SK-N-SH (cell line): ENCODE measurements around the gene PRKN. TPM values are rescaled to one million over a fixed set of nuclear protein-coding genes. Genes with fewer than 3 reads are reported as not detected.

Source experiments
- CTCF ChIA-PET: fragments of 300-600, 350-600 bp; formaldehyde crosslinking; extraction: SDS; loops from one replicate; lab custom pipeline; 2021; lab: Yijun Ruan, JAX
- POLR2A ChIA-PET: fragments of 350-600 bp; sonication (Branson Sonifier 250); formaldehyde crosslinking; extraction: SDS; loops from one replicate; lab custom pipeline; 2020; ENCODE audit warnings: antibody characterized with exemption, inconsistent platforms; lab: Yijun Ruan, JAX
- DNase-seq: peaks from one replicate; pipeline ENCODE4 v3.0.0; 2012
- H2AFZ ChIP-seq: fragments of 200-600 bp; sonication (generic); 2 replicates; pipeline ENCODE4 v1.8.1; 2016; ENCODE audit warnings: antibody characterized with exemption, mild to moderate bottlenecking, low read depth
- H3F3A ChIP-seq: fragments of 200-600 bp; sonication (generic); replicated peaks from 2 replicates; pipeline ENCODE3; 2016; ENCODE audit warnings: antibody characterized with exemption, mild to moderate bottlenecking; ENCODE audit not compliant: insufficient read depth
- H3K27ac ChIP-seq, 2 experiments: fragments of 200-500 bp in 1 of 2; fragments of 200-600 bp in 1 of 2; sonication (Bioruptor generic) in 1 of 2; sonication (generic), shearing (Covaris generic) in 1 of 2; 2 replicates each; pipeline versions ENCODE4 v1.5.1 to v1.6.1; 2014 to 2016; ENCODE audit warnings: low read depth in 2 of 2, inconsistent platforms in 1 of 2, low read length in 1 of 2, mild to moderate bottlenecking in 1 of 2, mixed read lengths in 1 of 2
- H3K27me3 ChIP-seq: fragments of 200-600 bp; sonication (generic), shearing (Covaris generic); 2 replicates; pipeline ENCODE4 v1.6.1; 2016; ENCODE audit warnings: mixed run types; ENCODE audit not compliant: insufficient read depth
- H3K36me3 ChIP-seq, 2 experiments: fragments of 200-500 bp in 1 of 2; fragments of 200-600 bp in 1 of 2; sonication (Bioruptor generic) in 1 of 2; sonication (generic) in 1 of 2; replicated peaks in 1 of 2; 2 replicates each; pipeline versions ENCODE3 to v1.5.1; 2014 to 2016; ENCODE audit warnings: low read length in 1 of 2, mild to moderate bottlenecking in 1 of 2; ENCODE audit not compliant: insufficient read depth in 2 of 2, control insufficient read depth in 1 of 2
- H3K4me1 ChIP-seq, 2 experiments: fragments of 200-500 bp in 1 of 2; fragments of 200-600 bp in 1 of 2; sonication (Bioruptor generic) in 1 of 2; sonication (generic), shearing (Covaris generic) in 1 of 2; 2 replicates each; pipeline versions ENCODE4 v1.5.1 to v1.6.1; 2014 to 2016; ENCODE audit warnings: low read depth in 1 of 2, low read length in 1 of 2, mixed run types in 1 of 2; ENCODE audit not compliant: insufficient read depth in 2 of 2, control insufficient read depth in 1 of 2
- H3K4me2 ChIP-seq: fragments of 200-600 bp; sonication (generic), shearing (Covaris generic); 2 replicates; pipeline ENCODE4 v1.6.1; 2017; ENCODE audit warnings: mixed run types
- H3K4me3 ChIP-seq, 2 experiments: fragments of 200-500 bp in 1 of 2; fragments of 200-600 bp in 1 of 2; sonication (Bioruptor generic) in 1 of 2; sonication (generic), shearing (Covaris generic) in 1 of 2; 2 replicates each; pipeline versions ENCODE4 v1.5.1 to v1.8.1; 2014 to 2016; ENCODE audit warnings: low read depth in 2 of 2, inconsistent platforms in 1 of 2, low read length in 1 of 2, mild to moderate bottlenecking in 1 of 2, mixed read lengths in 1 of 2, moderate library complexity in 1 of 2
- H3K79me2 ChIP-seq: fragments of 200-600 bp; sonication (generic); 2 replicates; pipeline ENCODE4 v1.8.1; 2017; ENCODE audit warnings: mild to moderate bottlenecking; ENCODE audit not compliant: insufficient read depth
- H3K9ac ChIP-seq: fragments of 200-600 bp; sonication (generic); 2 replicates; pipeline ENCODE4 v1.6.1; 2017; ENCODE audit warnings: mixed run types
- H3K9me2 ChIP-seq: fragments of 200-600 bp; sonication (generic); 2 replicates; pipeline ENCODE4 v1.6.1; 2017; ENCODE audit warnings: mixed run types
- H3K9me3 ChIP-seq: fragments of 200-600 bp; sonication (generic); 2 replicates; pipeline ENCODE4 v1.6.1; 2017; ENCODE audit warnings: mixed run types, mild to moderate bottlenecking, moderate library complexity
- H4K20me1 ChIP-seq: fragments of 200-600 bp; sonication (generic); 2 replicates; pipeline ENCODE4 v1.6.1; 2017; ENCODE audit warnings: mild to moderate bottlenecking, mixed run types; ENCODE audit not compliant: insufficient read depth
- CHD2 ChIP-seq: fragments of 150-350 bp; IDR thresholded peaks from 2 replicates; pipeline ENCODE4 v1.6.1; 2018; ENCODE audit warnings: low read length; ENCODE audit not compliant: partially characterized antibody
- EP300 ChIP-seq, 2 experiments: IDR thresholded peaks; 2 replicates each; pipeline versions ENCODE4 v1.4.0 to v1.6.1; 2012; ENCODE audit warnings: borderline replicate concordance in 1 of 2, low read depth in 1 of 2, low read length in 1 of 2
- EZH2phosphoT487 ChIP-seq: fragments of 200-600 bp; sonication (generic); IDR thresholded peaks from 2 replicates; pipeline ENCODE4 v1.6.1; 2017; ENCODE audit warnings: low read depth, mixed run types, mild to moderate bottlenecking, antibody characterized with exemption, moderate library complexity, borderline replicate concordance
- FOSL2 ChIP-seq: IDR thresholded peaks from 2 replicates; pipeline ENCODE4 v1.4.0; 2012; ENCODE audit warnings: low read depth, mild to moderate bottlenecking, moderate library complexity, borderline replicate concordance
- MEF2A ChIP-seq: IDR thresholded peaks from 2 replicates; pipeline ENCODE4 v1.4.0; 2012; ENCODE audit warnings: low read depth, borderline replicate concordance
- NFIC ChIP-seq: IDR thresholded peaks from 2 replicates; pipeline ENCODE4 v1.4.0; 2012; ENCODE audit warnings: borderline replicate concordance
- NRF1 ChIP-seq: IDR thresholded peaks from 2 replicates; pipeline ENCODE4 v1.6.1; 2012; ENCODE audit warnings: low read depth, mild to moderate bottlenecking, low read length
- POLR2AphosphoS5 ChIP-seq: IDR thresholded peaks from 2 replicates; pipeline ENCODE4 v1.6.1; 2012; ENCODE audit warnings: low read depth, low read length
- RAD21 ChIP-seq: IDR thresholded peaks from 2 replicates; pipeline ENCODE4 v1.6.1; 2012; ENCODE audit warnings: mild to moderate bottlenecking, low read length
- YY1 ChIP-seq: IDR thresholded peaks from 2 replicates; pipeline ENCODE4 v1.4.0; 2012; ENCODE audit warnings: low read depth, mild to moderate bottlenecking
- polyA plus RNA-seq, 3 experiments: library from polyadenylated mRNA; depleted of rRNA; stranded (reverse); fragments of >200 nt; gene quantifications; 2 replicates each; pipeline ENCODE4 v1.2.3, GENCODE V29; 2012
- TF ChIP-seq, protein P1 (sequence below): IDR thresholded peaks from 2 replicates; pipeline ENCODE4 v1.4.0; 2012; ENCODE audit warnings: low read depth, borderline replicate concordance
- TF ChIP-seq, protein P2 (sequence below): fragments of 200-600 bp; sonication (generic); IDR thresholded peaks from 2 replicates; pipeline ENCODE4 v1.6.1; 2017; ENCODE audit warnings: antibody characterized with exemption, mild to moderate bottlenecking, moderate library complexity
- TF ChIP-seq, protein P3 (sequence below): fragments of 150-350 bp; IDR thresholded peaks from 2 replicates; pipeline ENCODE4 v1.6.1; 2016; ENCODE audit warnings: mild to moderate bottlenecking, low read depth, low read length

The PRKN gene
- polyA plus RNA-seq, 1 of the 3 experiments (the other 2 are of a cell fraction): 0.76 TPM

DNA sequence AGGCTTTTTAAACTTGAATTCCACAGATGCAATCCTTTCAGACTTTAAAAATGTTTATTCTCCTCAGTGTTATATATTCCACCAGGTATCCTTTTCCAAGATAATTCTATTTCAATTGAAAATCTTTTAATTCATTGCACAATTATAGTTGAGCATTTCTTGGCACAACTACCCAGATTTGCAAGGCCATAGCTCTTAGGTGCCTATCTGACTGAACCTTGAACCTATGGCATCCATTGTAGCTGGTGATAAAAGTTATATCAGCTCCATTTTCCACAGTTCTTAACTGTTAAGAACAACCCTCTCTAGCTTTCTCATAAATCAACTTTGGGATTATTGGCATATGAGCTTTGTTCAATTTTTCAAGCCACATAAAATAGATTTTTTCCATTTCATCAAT lies 42.6 kb upstream of the PRKN start:
- H3K4me3 ChIP-seq: no peak overlapping the region
- CTCF ChIA-PET: no interaction called here

DNA sequence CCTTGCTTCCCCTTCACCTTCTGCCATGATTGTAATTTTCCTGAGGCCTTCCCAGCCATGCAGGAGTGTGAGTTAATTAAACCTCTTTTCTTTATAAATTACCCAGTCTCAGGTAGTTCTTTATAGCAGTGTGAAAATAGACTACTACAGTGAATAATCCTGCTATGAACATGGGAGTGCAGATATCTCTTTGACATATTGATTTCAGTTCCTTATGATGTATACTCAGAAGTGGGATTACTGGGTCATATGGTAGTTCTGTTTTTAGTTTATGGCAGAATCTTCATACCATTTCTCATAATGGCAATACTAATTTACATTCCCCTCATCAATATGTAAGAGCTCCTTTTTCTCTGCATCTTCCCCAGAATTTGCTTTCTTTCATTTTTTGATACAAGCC lies 26.2 kb upstream of the PRKN start:
- no peaks in the 10 kb centered on the region for H3F3A ChIP-seq
- H3K4me2 ChIP-seq: no peak overlapping the region
- no peak overlapping the region for H3K27ac ChIP-seq
- POLR2A ChIA-PET: no interaction called here
- no peaks in the 10 kb centered on the region for H3K9me3 ChIP-seq
- H2AFZ ChIP-seq: no peak overlapping the region
- no peaks in the 10 kb centered on the region for H3K27me3 ChIP-seq
- no peaks in the 10 kb centered on the region for H3K4me1 ChIP-seq
- CTCF ChIA-PET: interaction anchor here (0.6 kb wide), 1 partner anchor 23 kb away, joined by 3 read pairs; no protein-coding TSS in a partner anchor
- no peak overlapping the region for H3K9ac ChIP-seq
- H3K4me3 ChIP-seq: no peak overlapping the region
- no peaks in the 10 kb centered on the region for H4K20me1 ChIP-seq
- H3K9me2 ChIP-seq: no peaks in the 10 kb centered on the region
- no peak for TF ChIP-seq FOSL2
- TF ChIP-seq, protein P1, sequence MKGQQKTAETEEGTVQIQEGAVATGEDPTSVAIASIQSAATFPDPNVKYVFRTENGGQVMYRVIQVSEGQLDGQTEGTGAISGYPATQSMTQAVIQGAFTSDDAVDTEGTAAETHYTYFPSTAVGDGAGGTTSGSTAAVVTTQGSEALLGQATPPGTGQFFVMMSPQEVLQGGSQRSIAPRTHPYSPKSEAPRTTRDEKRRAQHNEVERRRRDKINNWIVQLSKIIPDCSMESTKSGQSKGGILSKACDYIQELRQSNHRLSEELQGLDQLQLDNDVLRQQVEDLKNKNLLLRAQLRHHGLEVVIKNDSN: no peak
- TF ChIP-seq EP300 (IDR thresholded peaks at IDR 0.05; ENCODE audit: borderline replicate concordance in 1 of 2, low read depth in 1 of 2, low read length in 1 of 2): no peak
- TF ChIP-seq RAD21: no peak
- TF ChIP-seq NRF1: no peak
- TF ChIP-seq, protein P2, sequence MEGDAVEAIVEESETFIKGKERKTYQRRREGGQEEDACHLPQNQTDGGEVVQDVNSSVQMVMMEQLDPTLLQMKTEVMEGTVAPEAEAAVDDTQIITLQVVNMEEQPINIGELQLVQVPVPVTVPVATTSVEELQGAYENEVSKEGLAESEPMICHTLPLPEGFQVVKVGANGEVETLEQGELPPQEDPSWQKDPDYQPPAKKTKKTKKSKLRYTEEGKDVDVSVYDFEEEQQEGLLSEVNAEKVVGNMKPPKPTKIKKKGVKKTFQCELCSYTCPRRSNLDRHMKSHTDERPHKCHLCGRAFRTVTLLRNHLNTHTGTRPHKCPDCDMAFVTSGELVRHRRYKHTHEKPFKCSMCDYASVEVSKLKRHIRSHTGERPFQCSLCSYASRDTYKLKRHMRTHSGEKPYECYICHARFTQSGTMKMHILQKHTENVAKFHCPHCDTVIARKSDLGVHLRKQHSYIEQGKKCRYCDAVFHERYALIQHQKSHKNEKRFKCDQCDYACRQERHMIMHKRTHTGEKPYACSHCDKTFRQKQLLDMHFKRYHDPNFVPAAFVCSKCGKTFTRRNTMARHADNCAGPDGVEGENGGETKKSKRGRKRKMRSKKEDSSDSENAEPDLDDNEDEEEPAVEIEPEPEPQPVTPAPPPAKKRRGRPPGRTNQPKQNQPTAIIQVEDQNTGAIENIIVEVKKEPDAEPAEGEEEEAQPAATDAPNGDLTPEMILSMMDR: no peak
- no peak for TF ChIP-seq MEF2A
- TF ChIP-seq, protein P3, sequence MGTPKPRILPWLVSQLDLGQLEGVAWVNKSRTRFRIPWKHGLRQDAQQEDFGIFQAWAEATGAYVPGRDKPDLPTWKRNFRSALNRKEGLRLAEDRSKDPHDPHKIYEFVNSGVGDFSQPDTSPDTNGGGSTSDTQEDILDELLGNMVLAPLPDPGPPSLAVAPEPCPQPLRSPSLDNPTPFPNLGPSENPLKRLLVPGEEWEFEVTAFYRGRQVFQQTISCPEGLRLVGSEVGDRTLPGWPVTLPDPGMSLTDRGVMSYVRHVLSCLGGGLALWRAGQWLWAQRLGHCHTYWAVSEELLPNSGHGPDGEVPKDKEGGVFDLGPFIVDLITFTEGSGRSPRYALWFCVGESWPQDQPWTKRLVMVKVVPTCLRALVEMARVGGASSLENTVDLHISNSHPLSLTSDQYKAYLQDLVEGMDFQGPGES: no peak
- no peak for DNase-seq
- no peaks in the 10 kb centered on the region for H3K36me3 ChIP-seq
- no peaks in the 10 kb centered on the region for H3K79me2 ChIP-seq

More for the DNA sequence above, 42.6 kb upstream of the PRKN start:
- TF ChIP-seq, protein P1: no peak
- no peak for TF ChIP-seq YY1
- TF ChIP-seq EZH2phosphoT487: no peak
- TF ChIP-seq NFIC: no peak
- no peak for TF ChIP-seq POLR2AphosphoS5
- TF ChIP-seq CHD2: no peak
- no peak for TF ChIP-seq EP300 (IDR thresholded peaks at IDR 0.05; ENCODE audit: borderline replicate concordance in 1 of 2, low read depth in 1 of 2, low read length in 1 of 2)
- H3K27me3 ChIP-seq: no peaks in the 10 kb centered on the region
- POLR2A ChIA-PET: no interaction called here
- no peak overlapping the region for H3K9ac ChIP-seq
- H4K20me1 ChIP-seq: no peaks in the 10 kb centered on the region
- H3K9me3 ChIP-seq: no peaks in the 10 kb centered on the region
- H2AFZ ChIP-seq: no peak overlapping the region
- H3K79me2 ChIP-seq: no peaks in the 10 kb centered on the region
- H3K9me2 ChIP-seq: no peaks in the 10 kb centered on the region; the same call in 1 of the 2 replicates
- no peaks in the 10 kb centered on the region for H3K36me3 ChIP-seq
- no peak overlapping the region for H3K4me2 ChIP-seq
- no peaks in the 10 kb centered on the region for H3F3A ChIP-seq
- peaks cover 0 to 3% of the 10 kb centered on the region in 2 experiments; a peak in 2 of 4 replicates for H3K4me1 ChIP-seq
- DNase-seq: no peak
- H3K27ac ChIP-seq: no peak overlapping the region
